ENCODE results near the gene NOP10.
"Not testable (repeated sequence)": the region's sequence is repeated elsewhere in the genome, so short reads cannot be mapped to it uniquely, and the experiment has no call there.

Gene NOP10

DNA sequence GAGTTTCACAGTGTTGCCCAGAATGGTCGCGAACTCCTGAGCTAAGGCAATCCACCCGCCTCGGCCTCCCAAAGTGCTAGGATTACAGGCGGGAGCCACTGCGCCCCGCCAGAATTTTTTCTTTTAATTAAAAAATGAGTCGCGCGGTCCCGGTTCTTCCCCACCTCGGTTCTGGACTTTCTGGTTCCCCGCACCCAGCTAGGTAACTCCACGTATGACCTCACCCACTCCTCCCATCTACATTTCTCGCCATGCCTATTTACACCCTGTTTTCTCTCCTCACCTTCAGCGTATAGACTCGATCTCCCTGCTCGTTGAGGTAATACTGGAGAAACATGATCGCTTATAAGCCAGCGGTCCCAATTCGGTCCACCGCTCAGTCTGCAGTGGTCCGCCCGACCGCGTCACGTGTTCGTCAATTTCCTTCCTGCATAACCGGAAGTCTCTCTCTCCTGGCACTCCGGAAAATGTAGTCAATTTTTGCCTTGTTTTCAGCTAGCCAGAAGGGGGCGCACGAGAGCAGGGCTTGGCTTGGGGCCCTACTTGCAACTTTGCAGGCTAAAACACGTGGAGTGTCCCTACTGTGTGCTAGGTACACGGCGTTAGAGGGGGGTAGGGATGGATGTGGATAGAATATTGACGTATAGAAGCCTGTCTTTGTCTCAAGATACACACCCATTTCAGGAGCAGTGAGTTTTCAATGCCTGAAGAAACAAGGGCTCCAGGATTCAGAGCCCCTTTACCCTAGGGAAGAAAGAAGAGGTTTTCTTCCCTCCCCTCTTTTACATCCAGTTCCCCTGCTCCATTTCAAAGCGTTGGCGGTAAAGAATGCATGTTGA, at the start of gene NOP10, which contains the start of gene NUTM1:
Gene NOP10, minus strand, starts transcription at position 400 of the 839 bp plus-strand sequence. Its CDS starts 63 bp downstream, at position 337.
Gene NUTM1, plus strand, starts transcription at position 579 of the 839 bp plus-strand sequence. CDS start 382 bp downstream, outside the sequence.
- H3K4me3 ChIP-seq = peak within 1 kb of the TSS; percentile 54 to 81 (median 74)
- peak within 1 kb of the TSS; percentile 66 to 95 (median 88) for H3K27ac ChIP-seq

DNA sequence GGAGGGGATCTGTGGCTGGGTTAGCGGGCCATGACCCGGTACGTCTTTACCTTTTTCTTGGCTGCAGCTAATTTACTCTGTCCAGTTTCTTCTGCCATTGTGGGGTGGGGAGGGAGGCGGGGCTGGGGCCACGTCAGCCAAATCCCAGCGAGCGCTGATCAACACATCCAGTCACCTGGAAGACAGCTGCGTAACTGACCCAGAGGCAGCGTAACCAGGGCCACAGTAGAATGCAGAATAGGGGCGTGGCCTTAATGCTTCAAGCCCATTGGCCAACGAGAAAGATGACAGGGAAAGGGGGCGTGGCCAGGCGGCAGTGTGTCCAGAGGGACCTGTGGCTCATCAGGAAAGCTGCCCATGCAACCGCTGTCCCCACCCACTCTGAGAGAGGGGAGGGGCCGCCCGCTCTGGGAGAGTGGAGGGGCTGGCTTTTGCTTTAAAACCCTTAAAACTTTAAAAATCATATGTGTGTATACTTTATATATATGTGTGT, 46.7 kb upstream of the NOP10 start:
- H3K4me3 ChIP-seq, H3K27ac ChIP-seq: not testable (repeated sequence)

DNA sequence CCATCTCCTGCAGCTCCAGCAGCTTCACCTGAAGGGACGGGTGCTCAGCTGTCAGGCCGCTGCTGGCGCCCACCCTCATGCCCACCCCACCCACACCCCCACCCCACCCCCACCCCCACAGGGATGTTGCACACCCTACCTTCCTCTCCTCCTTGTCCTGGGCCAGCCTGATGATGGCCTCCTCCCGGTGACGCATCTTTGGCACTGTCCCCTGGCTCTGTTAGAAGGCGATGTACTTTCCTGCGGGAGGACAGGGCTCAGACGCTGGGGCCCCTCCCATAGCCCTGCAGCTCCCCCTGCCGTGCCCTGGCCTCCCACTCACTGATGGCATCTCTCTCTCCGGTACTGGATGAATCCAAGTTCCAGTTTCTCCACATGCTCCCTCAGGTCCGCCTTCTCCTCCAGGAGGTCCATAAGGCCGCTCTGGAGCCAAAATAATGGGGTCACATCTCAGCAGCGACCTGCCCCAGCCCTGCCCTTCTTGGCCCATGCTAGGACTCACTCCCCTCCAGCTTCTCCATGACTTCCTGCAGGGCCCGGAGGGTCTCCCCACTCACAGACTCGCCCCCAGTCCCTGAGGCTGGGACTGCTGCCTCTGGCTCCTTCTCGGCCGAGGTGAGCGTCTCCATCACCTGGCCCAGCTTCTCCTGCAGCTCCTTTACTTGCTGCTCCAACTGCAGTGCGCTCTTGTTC, 39.0 kb upstream of the NOP10 start:
- not testable (repeated sequence) for H3K27ac ChIP-seq, H3K4me3 ChIP-seq

DNA sequence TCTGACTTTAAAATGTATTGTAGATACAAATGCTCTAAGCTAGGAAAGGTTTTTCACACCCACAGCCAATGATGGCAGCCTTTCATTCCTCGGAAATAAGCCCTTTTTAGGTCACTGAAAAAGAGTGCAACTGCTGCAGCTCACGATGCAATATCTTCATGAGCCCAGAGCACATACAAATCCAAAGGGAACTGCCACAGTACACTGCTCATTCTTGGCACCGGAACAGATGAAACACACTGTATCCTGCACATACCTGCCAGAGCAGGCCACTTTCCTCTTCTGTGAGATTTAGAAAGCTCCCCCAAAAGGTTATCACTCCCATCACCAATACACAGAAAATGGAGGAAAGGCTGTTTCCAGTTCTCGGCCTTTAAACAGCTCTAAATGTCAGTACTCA, 37.6 kb upstream of the NOP10 start:
- not testable (repeated sequence) for H3K27ac ChIP-seq, H3K4me3 ChIP-seq

DNA sequence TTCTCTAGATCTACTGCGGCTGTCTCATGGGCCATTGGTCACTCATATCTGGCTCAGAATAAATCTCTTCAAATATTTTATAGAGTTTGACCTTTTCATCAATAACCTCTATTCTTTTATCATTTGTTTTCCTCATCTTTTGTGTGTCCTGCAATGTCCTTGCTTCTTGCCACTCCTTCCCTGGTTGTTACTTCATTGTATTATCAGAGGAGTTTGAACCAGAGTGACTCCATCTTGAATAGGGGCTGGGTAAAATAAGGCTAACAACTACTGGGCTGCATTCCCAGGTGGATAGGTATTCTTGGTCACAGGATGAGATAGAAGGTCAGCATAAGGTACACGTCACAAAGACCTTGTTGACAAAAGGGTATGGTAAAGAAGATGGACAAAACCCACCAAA, 33.9 kb upstream of the NOP10 start:
- Histone ChIP-seq H3K4me3 (no peak overlapping the region), H3K27ac (no peak overlapping the region)

DNA sequence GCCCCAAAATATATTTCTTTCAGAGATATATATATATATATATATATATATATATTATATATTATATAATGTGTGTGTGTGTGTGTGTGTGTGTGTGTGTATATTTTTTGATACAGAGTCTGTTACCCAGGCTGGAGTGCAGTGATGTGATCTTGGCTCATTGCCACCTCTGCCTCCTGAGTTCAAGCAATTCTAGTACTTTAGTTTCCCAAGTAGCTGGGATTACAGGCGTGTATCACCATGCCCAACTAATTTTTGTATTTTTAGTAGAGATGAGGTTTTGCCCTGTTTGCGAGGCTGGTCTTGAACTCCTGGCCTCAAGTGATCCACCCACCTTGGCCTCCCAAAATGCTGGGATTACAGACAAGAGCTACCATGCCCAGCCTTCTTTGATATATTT, 32.6 kb upstream of the NOP10 start:
- not testable (repeated sequence) for H3K4me3 ChIP-seq

DNA sequence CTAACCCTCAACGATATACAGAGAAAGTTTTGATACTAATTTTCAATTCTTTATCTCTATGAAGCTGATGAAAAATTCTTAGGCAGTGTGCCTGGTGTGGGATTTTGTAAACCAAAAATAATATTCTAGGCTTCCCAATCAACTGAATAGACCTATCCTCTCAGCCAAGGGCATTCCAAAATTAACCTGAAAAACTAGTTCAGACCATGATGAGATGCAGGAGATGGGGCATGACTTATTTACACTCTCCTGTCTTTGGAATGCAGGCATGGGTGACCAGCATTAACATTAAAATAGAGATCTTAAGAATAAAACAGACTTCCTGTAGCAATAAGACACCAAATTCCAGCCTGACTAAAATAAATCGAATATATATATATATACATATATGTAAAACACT, 31.9 kb upstream of the NOP10 start:
- Histone ChIP-seq H3K27ac (no peak overlapping the region), H3K4me3 (no peak overlapping the region)

More for the DNA sequence above, 32.6 kb upstream of the NOP10 start:
- H3K27ac ChIP-seq = not testable (repeated sequence)

DNA sequence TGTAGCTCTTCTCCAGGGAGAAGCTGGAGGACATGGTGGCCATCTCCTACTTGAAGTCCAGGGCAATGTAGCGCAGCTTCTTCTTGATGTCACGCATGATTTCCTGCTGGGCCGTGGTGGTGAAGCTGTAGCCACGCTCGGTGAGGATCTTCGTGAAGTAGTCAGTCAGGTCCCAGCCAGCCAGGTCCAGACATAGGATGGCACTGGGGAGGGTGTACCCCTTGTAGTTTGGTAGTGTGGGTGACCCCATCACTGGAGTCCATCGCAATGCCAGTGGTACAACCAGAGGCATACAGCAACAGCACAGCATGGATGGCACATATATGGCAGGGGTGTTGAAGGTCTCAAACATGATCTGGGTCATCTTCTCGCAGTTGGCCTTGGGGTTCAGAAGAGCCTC, 31.0 kb upstream of the NOP10 start:
- Histone ChIP-seq H3K4me3 (no peak overlapping the region), H3K27ac (no peak overlapping the region)

DNA sequence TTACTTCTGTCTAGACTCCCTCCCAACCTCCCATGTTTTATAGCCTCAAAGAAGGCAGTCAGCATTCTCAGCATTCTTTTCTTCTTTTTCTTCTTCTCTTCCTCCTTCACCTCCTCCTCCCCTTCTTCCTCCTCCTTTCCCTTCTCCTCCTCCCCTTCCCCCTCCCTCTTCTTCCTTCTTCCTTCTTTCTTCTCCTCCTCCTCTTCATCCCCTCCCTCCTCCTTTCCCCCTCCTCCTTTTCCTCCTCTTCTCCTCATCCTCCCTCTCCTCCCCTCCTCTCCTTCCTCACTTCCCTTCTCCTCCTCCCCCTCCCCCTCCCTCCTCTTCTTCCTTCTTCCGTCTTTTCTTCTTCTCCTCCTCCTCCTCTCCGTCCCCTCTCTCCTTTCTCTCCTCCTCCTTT, 27.7 kb upstream of the NOP10 start:
- Histone ChIP-seq H3K4me3 (no peak overlapping the region), H3K27ac (no peak overlapping the region)

DNA sequence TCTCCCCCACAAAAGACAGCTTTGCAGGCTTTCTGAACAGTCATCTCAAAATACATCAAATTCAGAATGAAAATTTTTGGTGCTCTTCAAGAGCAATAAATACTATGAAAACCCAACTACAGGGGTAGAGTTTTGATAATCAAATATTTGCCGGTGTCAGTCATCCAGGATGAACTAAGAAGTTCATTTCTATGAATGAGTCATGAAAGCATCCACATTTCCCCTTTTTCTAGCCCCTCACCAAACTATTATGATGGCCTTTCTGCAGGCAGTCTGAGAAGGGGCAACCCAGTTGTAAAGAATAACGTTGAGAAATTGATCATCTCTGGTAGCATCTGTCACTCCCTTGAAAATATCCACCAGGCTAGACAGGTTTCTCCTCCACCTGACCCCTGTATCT, 27.2 kb upstream of the NOP10 start:
- H3K4me3 ChIP-seq = no peak overlapping the region
- no peak overlapping the region for H3K27ac ChIP-seq

DNA sequence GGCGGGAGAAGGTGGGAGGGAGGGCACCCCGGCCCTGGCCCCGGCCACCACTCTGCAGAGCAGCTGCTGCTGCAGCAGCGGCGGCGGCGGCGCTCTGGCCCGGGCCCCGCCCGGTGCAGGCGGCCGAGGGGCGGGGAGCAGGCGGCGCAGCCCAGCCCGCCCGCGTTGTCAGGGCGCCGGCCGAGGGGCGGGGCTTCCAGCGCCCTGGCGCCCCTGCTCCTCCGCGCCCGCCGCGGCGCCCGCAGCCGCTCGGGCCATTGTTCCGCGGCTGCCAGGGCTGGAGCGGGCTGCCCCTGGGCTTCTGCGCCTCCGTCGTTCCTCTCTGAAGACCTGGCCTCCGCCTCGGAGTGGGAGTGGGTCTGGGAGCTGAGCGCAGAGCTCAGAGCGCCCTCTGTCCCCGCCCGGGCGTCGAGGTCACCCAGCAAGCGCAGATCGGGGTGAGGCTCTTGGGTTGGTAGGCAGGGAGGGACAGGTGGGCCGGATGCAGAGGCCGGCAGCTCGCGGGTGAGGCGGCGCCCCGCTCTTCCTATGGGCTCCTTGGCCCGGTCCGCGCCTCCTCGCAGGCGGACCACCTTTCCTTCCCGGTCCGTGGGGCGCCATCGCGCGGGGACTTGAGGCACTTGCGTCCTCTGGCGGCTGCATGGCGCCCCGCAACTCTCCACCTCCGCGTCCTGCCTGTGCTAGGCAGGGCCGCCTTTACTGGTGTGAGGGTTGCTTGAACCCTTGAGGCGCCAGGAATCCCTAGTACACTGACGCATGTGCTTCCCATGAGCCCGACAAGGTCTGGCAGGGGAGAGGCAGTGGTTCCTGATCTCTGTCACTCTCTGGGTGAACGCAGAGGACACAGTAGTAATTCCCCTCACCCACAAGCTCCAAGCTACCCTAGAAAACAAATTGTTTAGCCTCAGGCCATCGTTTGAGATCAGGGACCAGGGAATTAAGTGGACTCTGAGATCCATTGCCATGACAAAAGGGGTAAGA, 24.5 kb upstream of the NOP10 start, which contains the start of gene LPCAT4:
Gene LPCAT4, minus strand, starts transcription at position 96 of the 981 bp plus-strand sequence. CDS start 96 bp downstream, outside the sequence.
- peak within 1 kb of the TSS; percentile 75 to 99 (median 95) for H3K27ac ChIP-seq
- peak within 1 kb of the TSS; percentile 67 to 95 (median 87) for H3K4me3 ChIP-seq

DNA sequence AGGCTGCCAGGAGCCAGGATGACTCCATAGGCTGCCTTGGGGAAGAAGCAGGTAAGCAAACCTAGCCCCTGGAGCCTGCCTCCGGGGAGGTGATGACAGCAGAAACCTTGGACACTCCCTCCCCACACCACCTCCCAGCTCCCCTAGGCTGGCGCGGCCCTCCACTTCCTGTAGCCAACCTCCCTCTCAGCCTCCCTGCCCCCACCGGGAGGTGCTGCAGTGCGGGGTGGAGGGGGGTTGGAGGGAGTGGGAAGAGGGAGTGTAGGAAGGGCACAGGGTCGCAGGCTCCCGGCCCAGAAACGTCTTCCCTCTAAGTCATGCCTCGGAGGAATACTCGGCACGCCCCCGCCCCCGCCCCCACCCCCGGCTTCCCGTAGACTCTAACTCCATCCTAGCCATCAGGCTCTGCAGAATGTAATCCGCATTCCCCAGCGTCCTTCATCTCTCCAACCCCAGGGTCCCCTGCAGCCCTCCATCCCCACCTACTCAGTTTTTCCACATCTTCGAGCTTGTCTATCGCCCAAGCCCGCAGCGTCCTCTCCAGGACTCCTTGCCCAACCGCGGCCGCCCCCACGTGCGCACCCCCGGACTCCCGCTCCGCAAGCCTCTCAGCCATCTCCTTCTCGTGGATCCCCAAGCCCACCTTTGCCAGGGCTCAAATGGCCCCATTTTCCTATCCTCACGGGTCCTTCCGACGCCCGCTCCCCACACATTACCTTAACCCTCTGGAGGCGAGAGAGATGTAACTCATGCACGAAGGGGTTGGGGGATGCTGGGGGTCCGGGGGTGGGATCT, 23.5 kb upstream of the NOP10 start:
- peak overlapping the region in 20 of 21 experiments; percentile 15 to 98 (median 82) for H3K27ac ChIP-seq
- H3K4me3 ChIP-seq = peak overlapping the region; percentile 67 to 95 (median 87)

DNA sequence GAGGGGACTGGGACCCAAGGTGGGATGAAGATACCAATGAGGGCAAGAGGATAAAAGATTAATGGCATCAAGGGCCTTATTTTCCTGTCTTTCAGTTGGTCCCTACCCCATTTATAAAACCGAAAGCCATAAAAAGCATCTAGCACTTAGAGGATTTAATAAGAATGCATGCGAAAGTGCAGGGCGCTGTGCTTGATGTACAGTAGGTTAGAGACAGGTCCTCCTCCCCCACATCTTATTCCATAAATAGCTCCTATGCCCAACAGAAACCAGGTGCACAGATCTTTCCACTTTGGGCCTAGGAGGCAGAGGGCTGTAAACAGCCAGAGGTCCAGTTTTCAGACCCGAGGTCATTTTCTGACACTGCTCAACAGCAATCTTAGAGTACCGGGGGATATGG, 22.9 kb upstream of the NOP10 start:
- H3K27ac ChIP-seq = peak overlapping the region in 13 of 21 experiments; percentile 15 to 98 (median 93)
- peak overlapping the region; percentile 67 to 95 (median 87) for H3K4me3 ChIP-seq

DNA sequence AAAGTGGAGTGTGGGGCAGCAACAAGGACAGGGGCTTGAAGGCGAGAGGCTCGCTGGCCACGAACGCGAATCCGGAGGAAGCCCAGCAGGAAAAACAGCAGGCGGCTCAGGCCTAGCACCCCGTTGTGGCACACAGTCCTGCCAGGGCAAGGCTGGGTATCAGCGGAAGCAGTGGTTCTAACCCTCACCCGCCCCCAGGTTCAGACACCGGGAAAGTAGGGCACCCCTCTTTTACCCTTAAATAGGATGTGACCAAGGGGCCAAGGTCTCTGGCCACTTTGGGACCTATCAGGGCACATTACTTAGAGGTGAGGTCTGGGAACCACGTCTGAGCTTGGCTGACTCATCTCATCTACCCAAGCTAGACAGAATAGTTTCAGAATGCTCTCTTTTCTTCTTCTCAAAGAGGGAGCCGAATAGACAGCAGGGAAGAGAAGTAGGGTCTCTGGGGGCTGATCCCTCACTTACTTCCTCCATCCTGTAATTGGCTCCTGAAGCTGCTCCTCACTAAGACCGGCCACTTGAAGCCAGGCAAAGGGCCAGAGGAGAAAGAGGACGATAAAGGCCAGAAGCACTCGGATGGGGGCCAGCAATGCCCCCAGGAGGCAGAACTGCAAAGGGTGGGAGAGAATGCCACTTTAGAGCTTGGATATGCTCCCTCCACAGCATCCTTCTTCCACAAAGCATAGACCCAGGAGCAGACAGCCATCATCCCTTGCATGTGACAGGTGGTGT, 22.3 kb upstream of the NOP10 start:
- H3K4me3 ChIP-seq = peak overlapping the region in 1 of 7 experiments; percentile 67
- H3K27ac ChIP-seq = peak overlapping the region in 8 of 21 experiments; percentile 37 to 98 (median 96)

DNA sequence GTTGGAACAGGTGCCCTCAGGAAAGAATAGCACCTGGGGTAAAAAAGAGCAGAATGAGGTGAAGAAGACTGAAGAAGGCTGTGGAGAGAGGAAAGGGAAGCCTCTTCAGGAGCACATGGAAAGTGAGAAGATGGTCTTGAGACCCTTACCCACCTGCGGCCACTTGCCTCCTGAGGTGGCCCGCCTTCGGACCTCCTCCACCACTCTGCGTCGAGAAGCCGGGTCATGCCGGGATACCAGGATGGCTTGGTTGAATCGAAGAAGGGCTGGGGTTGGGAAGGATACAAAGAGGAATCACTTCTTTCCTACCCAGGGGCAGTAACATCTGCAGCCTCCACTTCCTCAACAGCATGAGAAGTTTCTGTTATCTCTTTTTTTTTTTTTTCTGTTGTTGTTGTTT, 21.1 kb upstream of the NOP10 start:
- Histone ChIP-seq H3K27ac (no peak overlapping the region), H3K4me3 (no peak overlapping the region)

DNA sequence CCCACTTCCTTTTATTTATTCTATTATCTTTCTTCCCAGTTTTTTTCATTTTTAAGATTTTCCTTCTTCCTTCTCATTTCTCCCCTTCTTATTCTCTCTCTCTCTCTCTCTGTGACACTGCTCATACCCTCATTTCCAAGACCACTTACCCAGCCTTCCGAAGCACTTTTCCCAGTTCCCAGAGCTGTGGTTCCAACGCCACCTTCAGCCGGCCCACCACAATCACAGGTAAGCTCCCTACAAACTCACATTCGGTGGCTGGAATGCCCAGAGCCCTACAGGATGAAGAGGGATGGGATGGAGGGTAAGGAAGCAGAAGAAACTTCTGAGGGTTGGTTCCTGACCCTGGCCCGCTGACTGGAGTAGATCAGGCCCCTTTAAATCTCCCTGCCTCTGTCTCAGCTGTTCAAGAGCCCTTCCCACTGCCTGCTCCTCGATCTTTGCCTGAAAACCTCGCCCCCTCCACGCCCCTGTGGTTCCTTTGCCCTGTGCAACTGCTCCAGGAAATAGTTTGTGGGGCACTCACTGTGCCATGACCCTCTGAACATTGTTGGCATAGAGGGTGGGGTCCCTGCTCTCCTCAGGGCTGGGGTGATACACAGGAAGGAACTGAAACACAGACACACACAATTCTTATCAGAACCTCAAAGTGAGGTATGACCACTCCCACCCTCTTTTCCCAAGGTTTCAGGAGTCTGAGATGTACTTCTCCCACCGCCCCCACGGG, 19.3 kb upstream of the NOP10 start:
- H3K4me3 ChIP-seq = no peak overlapping the region
- no peak overlapping the region for H3K27ac ChIP-seq

DNA sequence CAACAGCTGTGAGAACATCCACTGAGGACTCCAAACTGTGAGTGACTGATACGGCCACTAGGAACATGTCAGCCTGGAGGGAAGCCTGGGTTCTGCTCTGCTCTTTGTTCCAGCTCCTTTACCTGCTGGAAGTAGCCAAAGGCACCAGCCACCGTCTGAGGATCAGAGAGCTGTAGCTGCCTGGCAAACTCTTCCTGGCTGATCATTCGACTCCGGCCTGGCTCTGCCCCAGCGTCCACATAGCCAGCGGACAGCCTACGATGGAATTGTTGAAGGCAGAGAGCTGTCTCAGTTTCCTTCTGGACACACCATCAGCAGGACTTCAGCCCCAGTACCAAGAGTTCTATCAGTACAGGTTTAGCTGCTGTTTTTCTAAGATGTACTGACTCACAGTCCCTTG, 18.3 kb upstream of the NOP10 start:
- Histone ChIP-seq H3K27ac (no peak overlapping the region), H3K4me3 (no peak overlapping the region)

All from skin epidermis (tissue), 12 donors.